Fibroblast of peridontal ligament (primary cell): ENCODE measurements around the gene FSD1L.
A peak's percentile ranks its signal among the peaks of the same experiment; 100 is the strongest.
"Not testable (repeated sequence)": the region's sequence is repeated elsewhere in the genome, so short reads cannot be mapped to it uniquely, and the experiment has no call there.

Experiments used
- DNase-seq: peaks from one replicate; pipeline ENCODE4 v3.0.0-alpha.2; 2010; ENCODE audit errors: extremely low read depth

Gene FSD1L

GRCh38 chr9:105557804-105558610, 110.2 kb downstream of the FSD1L start, which contains the start of gene FKTN:
Gene FKTN, plus strand, starts transcription at chr9:105558131. Its CDS starts 16,902 bp downstream, at chr9:105575033.
- DNase-seq, result peak; percentile 72

GRCh38 chr9:105572455-105572854, 124.6 kb downstream of the FSD1L start:
- DNase-seq, result no peak

- not testable (repeated sequence) for DNase-seq
These were observed 132.1 kb downstream of the FSD1L start for GRCh38 chr9:105579952-105580351.

GRCh38 chr9:105581550-105581949, 133.7 kb downstream of the FSD1L start:
- not testable (repeated sequence) for DNase-seq

- no peak for DNase-seq
These were observed 145.3 kb downstream of the FSD1L start for GRCh38 chr9:105593145-105593544.
